Natural killer cell treated with Interleukin-12 subunit alpha and Interleukin-12 subunit beta and Interleukin-15 and Interleukin-18, amount 100 ng/mL, for 72 hours (primary cell): ENCODE data around the gene TANC2. TPM values are rescaled to one million over a fixed set of nuclear protein-coding genes. Genes with fewer than 3 reads are reported as not detected.

ENCODE experiments used
- ATAC-seq, 2 donors: fragments of 150-1000 bp; cut with Tn5 transposase in 1 of 2; sonication (Bioruptor Pico), chemical (Tn5 transposase) in 1 of 2; 2 replicates each; pipeline ENCODE4 v1.10.0; 2021
- DNase-seq: peaks from one replicate; pipeline ENCODE4 v3.0.0; 2022; ENCODE audit warnings: low spot score
- H3K27ac Mint-ChIP-seq, 2 donors: 1 replicate in 1 of 2; 2 replicates in 1 of 2; pipeline ENCODE4 v1.8.0; 2022; ENCODE audit warnings: mixed read lengths in 2 of 2, mild to moderate bottlenecking in 1 of 2, moderate library complexity in 1 of 2
- H3K27me3 Mint-ChIP-seq, 2 donors: 1 replicate in 1 of 2; 2 replicates in 1 of 2; pipeline ENCODE4 v1.8.0; 2022; ENCODE audit warnings: mixed read lengths in 2 of 2
- H3K36me3 Mint-ChIP-seq: one replicate; pipeline ENCODE4 v1.8.0; 2022; ENCODE audit warnings: mixed read lengths
- H3K4me1 Mint-ChIP-seq, 2 donors: 1 replicate in 1 of 2; 2 replicates in 1 of 2; pipeline ENCODE4 v1.8.0; 2022; ENCODE audit warnings: low read depth in 2 of 2, mixed read lengths in 2 of 2, mild to moderate bottlenecking in 1 of 2
- H3K4me3 Mint-ChIP-seq: one replicate; pipeline ENCODE4 v1.8.0; 2022; ENCODE audit warnings: mixed read lengths
- H3K9me3 Mint-ChIP-seq: 2 replicates; pipeline ENCODE4 v1.8.0; 2022; ENCODE audit warnings: mixed read lengths
- total RNA-seq, 2 donors: library from RNA; stranded (reverse); gene quantifications; one replicate each; pipeline ENCODE4 v1.2.3, GENCODE V29; 2022

TANC2 gene
- total RNA-seq, 2 donors from 2014 or later, result 8.8 to 17.4 TPM

DNA sequence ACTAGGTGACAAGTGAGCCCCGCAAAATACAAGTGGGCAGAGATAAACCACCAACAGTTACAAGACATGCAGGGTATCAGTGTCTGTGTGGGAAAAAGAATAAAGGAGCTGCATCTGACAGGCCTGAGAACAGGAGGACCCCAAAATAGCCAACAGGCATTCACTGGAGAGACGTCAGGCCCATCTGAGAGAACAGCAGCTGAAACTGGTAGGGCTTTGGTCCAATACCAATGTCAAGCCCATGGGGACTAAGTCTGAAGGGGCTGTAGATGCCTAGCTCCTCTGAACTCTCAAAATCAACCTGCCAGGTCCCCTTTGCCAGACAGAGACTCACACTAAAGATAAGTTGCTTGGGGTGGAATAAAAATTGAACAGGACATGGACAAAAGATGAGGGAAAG, 30.5 kb upstream of the TANC2 start:
- Mint-ChIP-seq H3K4me1 (no peaks in the 10 kb centered on the region), H3K4me3 (no peak overlapping the region), H3K9me3 (no peaks in the 10 kb centered on the region), H3K27me3 (peaks cover 26 to 64% of the 10 kb centered on the region in 2 donors), H3K36me3 (peaks cover 4% of the 10 kb centered on the region), H3K27ac (no peak overlapping the region)
- DNase-seq (no peak), ATAC-seq (no peak)

- Mint-ChIP-seq H3K4me3 (no peak overlapping the region), H3K27me3 (peaks cover 36 to 67% of the 10 kb centered on the region in 2 donors), H3K4me1 (no peaks in the 10 kb centered on the region), H3K9me3 (peaks cover 12% of the 10 kb centered on the region), H3K27ac (no peak overlapping the region), H3K36me3 (peaks cover 16% of the 10 kb centered on the region)
- DNase-seq (no peak), ATAC-seq (no peak)
Observed at GRCh38 chr17:62937606-62938005, 28.4 kb upstream of the TANC2 start.

GRCh38 chr17:62941358-62941991, 24.6 kb upstream of the TANC2 start:
- Mint-ChIP-seq H3K36me3 (peaks cover 16% of the 10 kb centered on the region), H3K4me3 (no peak overlapping the region), H3K27ac (no peak overlapping the region), H3K9me3 (peaks cover 12% of the 10 kb centered on the region), H3K4me1 (no peaks in the 10 kb centered on the region), H3K27me3 (peaks cover 33 to 63% of the 10 kb centered on the region in 2 donors)
- ATAC-seq (no peak), DNase-seq (no peak)

DNA sequence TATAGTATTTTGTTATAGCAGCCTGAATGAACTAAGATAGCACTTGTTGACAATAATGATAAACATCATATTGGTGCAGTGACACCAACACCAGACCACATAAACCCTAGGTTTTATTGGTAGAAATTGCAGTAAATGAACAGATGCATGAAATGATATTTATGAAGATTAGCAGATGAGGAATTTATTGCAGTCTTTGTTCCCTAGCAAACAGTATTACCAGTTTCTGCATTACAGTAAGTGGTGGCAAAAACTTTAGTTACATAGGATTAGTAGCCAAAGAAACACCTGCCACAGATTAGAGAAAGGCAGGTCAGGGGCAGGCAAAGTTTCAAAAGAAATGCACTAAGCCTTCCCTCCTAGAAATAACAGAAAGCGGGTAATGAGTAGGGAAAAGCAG, 17.7 kb upstream of the TANC2 start:
- Mint-ChIP-seq H3K4me3 (no peak overlapping the region), H3K27me3 (peaks cover 15 to 39% of the 10 kb centered on the region in 2 donors), H3K36me3 (no peaks in the 10 kb centered on the region), H3K27ac (no peak overlapping the region), H3K4me1 (no peaks in the 10 kb centered on the region), H3K9me3 (no peaks in the 10 kb centered on the region)
- no peak for ATAC-seq
- no peak for DNase-seq

DNA sequence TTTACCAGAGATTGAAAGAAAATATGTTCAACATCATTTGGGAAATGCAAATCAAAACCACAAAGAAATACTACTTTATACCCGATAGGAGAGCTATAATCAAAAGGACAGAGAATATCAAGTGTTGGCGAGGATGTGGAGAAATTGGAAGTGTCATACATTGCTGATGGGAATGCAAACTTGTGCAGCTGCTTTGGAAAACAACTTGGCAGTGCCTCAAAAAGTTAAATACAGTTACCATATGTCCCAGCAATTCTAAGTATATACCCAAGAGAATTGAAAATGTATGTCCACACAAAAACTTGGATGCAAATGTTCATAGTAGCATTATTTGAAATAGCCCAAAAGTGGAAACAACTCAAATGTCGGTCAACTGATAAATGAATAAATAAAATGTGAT, 17.0 kb upstream of the TANC2 start:
- H3K4me1 Mint-ChIP-seq, result no peaks in the 10 kb centered on the region
- H3K27me3 Mint-ChIP-seq, result peaks cover 10 to 33% of the 10 kb centered on the region in 2 donors
- H3K27ac Mint-ChIP-seq, result no peak overlapping the region
- no peaks in the 10 kb centered on the region for H3K9me3 Mint-ChIP-seq
- DNase-seq (no peak), ATAC-seq (no peak)
- H3K4me3 Mint-ChIP-seq, result no peak overlapping the region
- no peaks in the 10 kb centered on the region for H3K36me3 Mint-ChIP-seq

GRCh38 chr17:62950067-62950466, 16.0 kb upstream of the TANC2 start:
- DNase-seq (no peak), ATAC-seq (no peak)
- Mint-ChIP-seq H3K4me3 (no peak overlapping the region), H3K27ac (no peak overlapping the region), H3K27me3 (peaks cover 8 to 30% of the 10 kb centered on the region in 2 donors), H3K36me3 (no peaks in the 10 kb centered on the region), H3K9me3 (no peaks in the 10 kb centered on the region), H3K4me1 (no peaks in the 10 kb centered on the region)

DNA sequence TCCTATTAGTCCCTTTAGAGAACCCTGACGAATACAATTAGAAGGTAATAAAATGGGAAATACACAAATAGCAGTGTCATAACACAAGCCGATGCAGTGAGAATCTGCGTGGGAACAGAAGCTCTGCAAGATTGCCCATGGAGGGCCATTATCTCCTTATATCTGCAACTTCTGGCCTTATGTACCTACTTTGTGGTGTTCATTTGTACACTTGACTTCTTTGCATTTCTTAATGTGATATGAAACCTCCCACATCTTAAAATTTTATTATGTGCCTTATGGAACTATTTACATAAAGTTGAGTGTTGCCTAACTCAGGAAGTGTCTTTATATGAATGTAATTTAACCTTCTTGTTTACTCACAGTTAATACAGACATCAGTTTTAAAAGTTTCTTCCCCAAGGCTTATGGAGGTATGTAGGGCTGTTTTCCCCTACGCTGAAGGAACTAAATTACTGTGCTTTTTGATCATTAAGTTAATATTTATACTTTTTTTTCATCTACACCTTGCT, 10.1 kb upstream of the TANC2 start:
- no peaks in the 10 kb centered on the region for H3K9me3 Mint-ChIP-seq
- no peak overlapping the region for H3K4me3 Mint-ChIP-seq
- H3K4me1 Mint-ChIP-seq, result no peaks in the 10 kb centered on the region
- DNase-seq (no peak), ATAC-seq (no peak)
- no peak overlapping the region for H3K27ac Mint-ChIP-seq
- H3K27me3 Mint-ChIP-seq, result peaks cover 9 to 15% of the 10 kb centered on the region in 2 donors
- H3K36me3 Mint-ChIP-seq, result no peaks in the 10 kb centered on the region

DNA sequence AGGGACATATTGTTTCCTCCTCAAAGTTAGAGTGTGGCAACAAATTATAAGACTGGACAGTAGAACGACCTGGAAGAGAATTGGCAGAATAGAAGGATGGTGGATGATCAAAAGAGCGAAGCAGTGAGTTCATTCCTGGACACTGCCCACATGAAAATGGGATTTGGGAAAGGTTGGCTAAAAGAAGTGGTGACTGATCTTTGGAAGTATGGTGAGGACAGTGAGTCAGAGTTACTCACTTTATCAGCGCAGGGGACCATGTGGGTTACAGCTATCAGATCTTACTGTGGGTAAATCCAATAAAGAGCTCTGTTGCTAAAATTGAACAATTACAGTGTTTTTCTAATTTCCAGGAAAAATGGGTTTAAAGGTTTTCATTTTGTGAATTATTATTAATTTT, 2.7 kb upstream of the TANC2 start:
- no peaks in the 10 kb centered on the region for H3K9me3 Mint-ChIP-seq
- peaks cover 19 to 28% of the 10 kb centered on the region in 2 donors for H3K4me1 Mint-ChIP-seq
- no peak for ATAC-seq
- no peak for DNase-seq
- H3K4me3 Mint-ChIP-seq, result no peak overlapping the region
- no peaks in the 10 kb centered on the region for H3K36me3 Mint-ChIP-seq
- H3K27ac Mint-ChIP-seq, result no peak overlapping the region
- peaks cover 18 to 30% of the 10 kb centered on the region in 2 donors for H3K27me3 Mint-ChIP-seq

- Mint-ChIP-seq H3K9me3 (no peaks in the 10 kb centered on the region), H3K4me1 (peaks cover 24 to 34% of the 10 kb centered on the region in 2 donors), H3K36me3 (no peaks in the 10 kb centered on the region), H3K4me3 (no peak overlapping the region), H3K27ac (peak overlapping the region; percentile 80 to 86), H3K27me3 (peaks cover 18 to 30% of the 10 kb centered on the region in 2 donors)
- DNase-seq (no peak), ATAC-seq (no peak)
Observed at GRCh38 chr17:62964506-62964905, 1.5 kb upstream of the TANC2 start.

DNA sequence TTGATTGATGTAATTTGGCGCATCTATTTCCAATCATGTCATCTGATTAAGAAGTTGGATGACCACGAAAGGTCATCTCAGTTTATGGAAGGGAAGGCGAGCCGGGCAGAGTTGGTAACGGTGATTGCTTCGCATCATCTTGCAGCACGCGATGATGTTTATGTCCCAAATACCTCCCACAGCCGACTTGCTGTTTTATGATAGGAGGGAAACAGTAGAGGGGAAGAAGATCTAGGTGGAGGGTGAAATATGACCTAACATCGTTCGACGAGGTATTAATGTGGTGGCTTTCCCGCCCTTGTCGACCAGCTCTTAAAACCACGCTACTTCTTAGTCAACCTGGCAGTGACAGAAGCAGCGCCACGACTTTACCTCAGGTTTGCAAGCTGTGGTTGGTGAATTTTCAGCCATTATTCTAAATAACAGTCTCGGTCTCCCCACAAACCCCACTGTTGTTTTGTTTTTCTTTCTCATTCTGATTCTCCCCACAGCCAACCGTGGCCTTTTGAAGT, 805 bp upstream of the TANC2 start:
- H3K4me1 Mint-ChIP-seq, result peaks cover 24 to 34% of the 10 kb centered on the region in 2 donors
- H3K36me3 Mint-ChIP-seq, result no peaks in the 10 kb centered on the region
- peak overlapping the region; percentile 80 to 86 for H3K27ac Mint-ChIP-seq
- peak in 1 of 2 donors; percentile 53 for ATAC-seq
- no peak for DNase-seq
- peak overlapping the region; percentile 90 for H3K4me3 Mint-ChIP-seq
- H3K27me3 Mint-ChIP-seq, result peaks cover 16 to 26% of the 10 kb centered on the region in 2 donors
- H3K9me3 Mint-ChIP-seq, result no peaks in the 10 kb centered on the region

- Mint-ChIP-seq H3K4me3 (peak overlapping the region; percentile 89), H3K27me3 (peaks cover 12 to 23% of the 10 kb centered on the region in 2 donors), H3K4me1 (peaks cover 24 to 34% of the 10 kb centered on the region in 2 donors), H3K27ac (peak overlapping the region; percentile 24 to 69), H3K36me3 (no peaks in the 10 kb centered on the region), H3K9me3 (no peaks in the 10 kb centered on the region)
- DNase-seq (no peak), ATAC-seq (peak in 1 of 2 donors; percentile 77)
Observed at GRCh38 chr17:62966426-62967204, 580 bp downstream of the TANC2 start.

GRCh38 chr17:62967205-62967529, 1.1 kb downstream of the TANC2 start:
- ATAC-seq, result no peak
- no peak for DNase-seq
- peak overlapping the region; percentile 89 for H3K4me3 Mint-ChIP-seq
- H3K27me3 Mint-ChIP-seq, result peaks cover 11 to 20% of the 10 kb centered on the region in 2 donors
- peaks cover 24 to 34% of the 10 kb centered on the region in 2 donors for H3K4me1 Mint-ChIP-seq
- H3K36me3 Mint-ChIP-seq, result no peaks in the 10 kb centered on the region
- peak overlapping the region; percentile 24 to 69 for H3K27ac Mint-ChIP-seq
- H3K9me3 Mint-ChIP-seq, result no peaks in the 10 kb centered on the region

DNA sequence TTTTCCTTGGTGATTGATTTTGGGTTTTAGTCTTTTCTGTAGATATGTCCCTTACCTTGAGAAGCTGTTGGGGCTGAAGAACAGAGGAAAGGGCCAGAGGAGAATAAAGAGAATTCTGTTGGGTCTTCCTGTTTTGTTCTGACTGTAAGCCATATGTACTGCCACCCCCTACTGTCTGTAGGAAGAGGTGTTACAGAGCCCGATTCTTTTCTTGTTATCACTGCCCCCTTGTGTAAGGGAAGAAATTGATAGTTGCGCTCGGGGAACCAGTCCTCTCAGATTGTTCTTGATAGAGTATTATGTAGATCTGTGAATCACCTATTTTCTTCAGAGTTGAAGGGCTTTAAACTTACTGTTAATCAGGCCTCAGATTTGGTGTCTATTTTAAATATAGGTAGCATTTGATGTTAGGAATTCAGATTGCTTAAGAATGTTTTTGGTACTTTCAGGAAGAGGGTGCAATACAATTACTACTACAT, 2.4 kb downstream of the TANC2 start:
- Mint-ChIP-seq H3K27ac (peak overlapping the region in 1 of 2 donors; percentile 78), H3K9me3 (no peaks in the 10 kb centered on the region), H3K36me3 (no peaks in the 10 kb centered on the region), H3K27me3 (peaks cover 3 to 7% of the 10 kb centered on the region in 2 donors), H3K4me3 (peak overlapping the region; percentile 55), H3K4me1 (peaks cover 24 to 34% of the 10 kb centered on the region in 2 donors)
- DNase-seq, result peak; percentile 65
- ATAC-seq, result peak; percentile 60 to 77

DNA sequence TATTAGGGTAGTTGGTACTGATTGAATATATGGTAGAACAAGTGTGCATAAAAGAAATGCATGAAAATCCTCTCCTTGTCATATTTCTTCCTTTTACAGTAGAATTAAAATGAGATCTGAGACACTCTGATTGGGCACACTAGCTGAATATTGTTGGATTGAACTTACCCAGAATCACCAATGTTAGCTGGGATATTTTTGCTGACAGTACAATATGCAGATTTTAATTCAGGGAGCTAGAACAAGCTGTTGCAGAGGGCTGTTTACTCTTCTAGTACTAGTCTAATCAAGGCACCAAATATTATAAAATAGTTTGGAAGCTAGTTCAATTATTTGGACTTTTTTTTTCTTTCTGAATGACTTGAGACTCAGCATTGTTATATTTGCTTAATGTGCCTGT, 4.6 kb downstream of the TANC2 start:
- Mint-ChIP-seq H3K4me3 (no peak overlapping the region), H3K4me1 (peaks cover 17 to 21% of the 10 kb centered on the region in 2 donors), H3K27me3 (no peaks in the 10 kb centered on the region), H3K36me3 (no peaks in the 10 kb centered on the region), H3K9me3 (no peaks in the 10 kb centered on the region), H3K27ac (no peak overlapping the region)
- ATAC-seq, result no peak
- DNase-seq, result no peak
